ENCODE measurements around the gene SLC35B4. TPM values are rescaled to one million over a fixed set of nuclear protein-coding genes. Genes with fewer than 3 reads are reported as not detected.

SLC35B4 gene
- 10 to 100 TPM in 2 of 4 donors, 1 to 10 TPM in 2; 6.5 to 20.5 (median 14.6) TPM for total RNA-seq

- H3K4me3 ChIP-seq, result peak within 1 kb of the TSS; percentile 74 to 93
- no peaks in the 10 kb centered on the region for H3K4me1 ChIP-seq
- peak in 1 of 2 donors; percentile 17 for TF ChIP-seq POLR2A (IDR thresholded peaks at IDR 0.05)
- TF ChIP-seq CTCF (IDR thresholded peaks at IDR 0.05), result peak; percentile 28 to 41 (median 32)
- H3K9me3 ChIP-seq, result no peaks in the 10 kb centered on the region
- H3K27me3 ChIP-seq, result no peaks in the 10 kb centered on the region
- peak within 1 kb of the TSS; percentile 65 to 70 for H3K27ac ChIP-seq
- no peaks in the 10 kb centered on the region for H3K36me3 ChIP-seq
- intact Hi-C loops (cut with DNase I; ENCODE audit: low total_unique reads), result no loop called here
- DNase-seq, result peak; percentile 95 to 96
Measured at GRCh38 chr7:134316539-134317344, at the start of gene SLC35B4. TSS of gene SLC35B4 (minus strand) at chr7:134316930. CDS start at chr7:134316751, 179 bp downstream.

GRCh38 chr7:134366481-134366880 lies 49.8 kb upstream of the SLC35B4 start:
- H3K27me3 ChIP-seq, result no peaks in the 10 kb centered on the region
- H3K4me1 ChIP-seq, result no peaks in the 10 kb centered on the region
- DNase-seq, result no peak
- H3K9me3 ChIP-seq, result no peaks in the 10 kb centered on the region
- intact Hi-C loops (cut with DNase I; ENCODE audit: low total_unique reads), result no loop called here
- H3K36me3 ChIP-seq, result no peaks in the 10 kb centered on the region
- H3K27ac ChIP-seq, result no peak overlapping the region
- H3K4me3 ChIP-seq, result no peak overlapping the region
- TF ChIP-seq POLR2A (IDR thresholded peaks at IDR 0.05) (no peak), CTCF (IDR thresholded peaks at IDR 0.05) (no peak)

GRCh38 chr7:134365341-134366054 lies 48.8 kb upstream of the SLC35B4 start:
- Histone ChIP-seq H3K4me1 (no peaks in the 10 kb centered on the region), H3K4me3 (no peak overlapping the region), H3K9me3 (no peaks in the 10 kb centered on the region), H3K36me3 (no peaks in the 10 kb centered on the region), H3K27me3 (no peaks in the 10 kb centered on the region), H3K27ac (no peak overlapping the region)
- intact Hi-C loops (cut with DNase I; ENCODE audit: low total_unique reads), result no loop called here
- DNase-seq, result no peak
- TF ChIP-seq CTCF (IDR thresholded peaks at IDR 0.05) (no peak), POLR2A (IDR thresholded peaks at IDR 0.05) (no peak)

- intact Hi-C loops (cut with DNase I; ENCODE audit: low total_unique reads), result no loop called here
- Histone ChIP-seq H3K9me3 (no peaks in the 10 kb centered on the region), H3K4me3 (no peak overlapping the region), H3K36me3 (no peaks in the 10 kb centered on the region), H3K27me3 (no peaks in the 10 kb centered on the region), H3K4me1 (no peaks in the 10 kb centered on the region), H3K27ac (no peak overlapping the region)
- TF ChIP-seq CTCF (IDR thresholded peaks at IDR 0.05) (no peak), POLR2A (IDR thresholded peaks at IDR 0.05) (no peak)
- DNase-seq, result no peak
Measured at GRCh38 chr7:134364619-134365037, 47.9 kb upstream of the SLC35B4 start.

Measured in uterus (tissue), 4 donors.